Stimulated activated naive CD8-positive, alpha-beta T cell treated with anti-CD3 and anti-CD28 coated beads, Interleukin-15, Interleukin-2, amounts not matched to agents 100 U/mL and 50 U/mL, for 24 hours (primary cell): ENCODE results near the gene HSH2D.

Experiments
- ATAC-seq: fragments of 150-1000 bp; cut with Tn5 transposase; one replicate; pipeline ENCODE4 v1.10.0; 2021
- DNase-seq: peaks from one replicate; pipeline ENCODE4 v3.0.0; 2021

Gene HSH2D

DNA sequence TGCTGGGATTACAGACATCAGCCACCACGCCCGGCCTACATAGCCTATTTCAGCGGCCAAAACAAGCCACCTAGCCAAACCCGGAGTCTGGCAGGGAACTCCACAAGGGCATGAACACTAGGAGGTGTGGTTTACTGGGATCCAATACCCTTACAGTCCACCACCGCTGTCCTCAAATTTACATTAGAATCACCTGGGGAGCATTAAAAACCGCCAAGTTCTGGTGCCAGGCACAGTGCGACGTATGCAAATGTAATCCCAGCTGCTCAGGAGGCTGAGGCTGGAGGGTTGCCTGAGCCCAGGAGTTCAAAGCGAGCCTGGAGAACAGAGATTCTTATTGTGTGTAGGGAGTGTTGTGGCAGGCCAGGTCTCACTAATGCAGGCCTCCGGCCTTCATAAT, 50.0 kb downstream of the HSH2D start:
- ATAC-seq = no peak
- no peak for DNase-seq

DNA sequence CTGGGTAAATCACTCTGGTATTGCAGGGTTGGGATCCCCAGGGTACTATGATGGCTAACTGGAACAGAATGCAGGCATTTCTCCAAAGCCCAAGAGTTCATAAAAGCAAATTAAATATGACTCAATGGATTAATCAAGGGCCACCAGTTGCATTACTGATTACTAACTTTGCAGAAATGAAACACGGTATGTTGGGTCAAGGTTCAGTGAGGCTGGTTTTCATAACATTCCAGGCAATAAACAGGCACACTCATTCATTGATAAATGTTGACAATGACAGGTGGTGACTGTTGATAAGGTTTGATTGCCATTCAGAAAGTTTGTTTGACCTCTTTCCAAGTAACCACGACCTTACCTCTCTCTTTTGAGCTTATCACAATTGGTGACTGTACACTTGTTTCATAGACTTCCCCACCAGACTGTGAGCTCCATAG, 53.7 kb downstream of the HSH2D start:
- no peak for DNase-seq
- ATAC-seq = no peak

DNA sequence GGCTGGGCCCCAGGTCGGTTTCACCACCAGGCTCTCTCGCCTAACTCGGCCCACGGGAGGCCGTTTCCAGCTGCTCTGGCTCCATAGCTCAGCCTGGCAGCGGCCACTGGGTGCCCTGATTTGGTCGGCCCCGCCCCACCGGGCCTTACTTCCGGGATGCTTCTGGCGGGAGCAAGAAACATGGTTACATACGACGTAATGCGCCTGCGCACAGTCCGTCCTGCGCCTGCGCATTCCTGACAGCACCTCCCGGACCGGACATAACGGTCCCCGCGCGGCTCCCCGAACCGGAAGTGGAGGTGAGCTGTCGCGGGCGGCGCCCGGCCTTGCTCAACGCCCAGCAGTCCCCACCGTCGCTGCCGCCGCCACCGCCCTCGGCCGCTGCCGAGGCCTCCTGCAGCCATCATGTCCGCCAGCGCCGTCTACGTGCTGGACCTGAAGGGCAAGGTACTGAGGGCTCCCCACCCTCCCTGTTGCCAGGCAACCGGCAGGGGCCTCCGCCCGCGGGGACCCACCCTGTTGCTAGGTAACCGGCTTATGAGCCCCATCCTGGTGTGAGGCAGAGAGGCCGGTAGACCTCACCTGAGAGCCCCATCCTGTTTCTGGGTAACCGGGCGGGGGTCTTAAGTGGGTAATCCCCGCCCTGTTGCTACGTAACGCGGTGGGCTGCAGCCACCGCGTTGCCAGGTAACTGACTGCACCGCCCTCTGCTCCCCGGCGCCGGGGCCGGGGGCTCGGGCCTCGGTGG, 54.3 kb downstream of the HSH2D start, which contains the start of gene AP1M1:
TSS of gene AP1M1 (plus strand) at position 290 of the 748 bp plus-strand sequence. CDS start at position 406, 116 bp downstream.
- DNase-seq (peak; percentile 99), ATAC-seq (peak; percentile 94)

DNA sequence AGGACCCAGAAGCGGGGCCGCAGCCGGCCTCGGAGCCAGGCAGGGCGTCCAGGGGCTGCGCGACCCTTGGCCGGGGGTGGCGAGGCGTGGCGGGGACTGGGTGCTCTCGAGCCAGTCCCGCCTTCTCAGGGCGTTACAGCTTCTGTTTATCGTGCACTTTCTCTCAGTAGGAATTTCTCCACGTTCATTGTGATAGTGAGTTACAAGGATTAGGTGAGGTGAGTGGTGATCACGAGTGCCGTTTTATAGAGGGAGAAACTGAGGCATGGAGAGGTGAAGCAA, 54.8 kb downstream of the HSH2D start:
- DNase-seq (no peak), ATAC-seq (no peak)

DNA sequence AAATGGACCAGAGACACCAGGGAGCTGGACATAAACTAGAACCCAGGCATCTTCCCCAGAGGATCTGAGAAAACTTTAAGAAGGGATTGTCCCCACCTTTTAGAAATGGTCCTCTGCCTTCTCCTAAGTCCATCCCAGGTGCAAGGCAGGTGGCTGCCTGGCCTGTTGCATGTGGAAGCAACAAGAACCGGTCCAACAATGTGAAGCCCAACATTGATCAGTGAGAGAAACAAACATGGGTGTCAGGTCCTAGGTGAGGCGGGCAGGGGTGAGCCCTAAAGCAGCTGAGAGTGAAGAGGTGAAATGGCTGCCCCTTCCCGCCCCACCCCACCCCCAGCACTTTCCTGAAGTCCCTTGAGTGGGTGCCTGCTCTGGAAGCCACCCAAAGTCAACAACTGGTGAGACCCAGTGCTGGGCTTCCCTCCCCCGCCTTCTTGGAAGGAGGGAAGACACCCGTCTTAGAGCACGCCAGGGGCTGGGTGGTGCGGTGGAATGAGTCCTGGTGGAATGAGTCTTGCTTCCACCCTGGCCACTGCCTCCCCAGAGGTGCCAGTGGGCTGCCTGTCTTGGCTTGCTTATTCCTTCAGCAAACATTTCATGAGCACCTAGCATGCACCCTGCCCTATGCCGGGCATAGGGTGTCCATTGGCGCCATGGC, 55.9 kb downstream of the HSH2D start:
- no peak for DNase-seq
- ATAC-seq = no peak

DNA sequence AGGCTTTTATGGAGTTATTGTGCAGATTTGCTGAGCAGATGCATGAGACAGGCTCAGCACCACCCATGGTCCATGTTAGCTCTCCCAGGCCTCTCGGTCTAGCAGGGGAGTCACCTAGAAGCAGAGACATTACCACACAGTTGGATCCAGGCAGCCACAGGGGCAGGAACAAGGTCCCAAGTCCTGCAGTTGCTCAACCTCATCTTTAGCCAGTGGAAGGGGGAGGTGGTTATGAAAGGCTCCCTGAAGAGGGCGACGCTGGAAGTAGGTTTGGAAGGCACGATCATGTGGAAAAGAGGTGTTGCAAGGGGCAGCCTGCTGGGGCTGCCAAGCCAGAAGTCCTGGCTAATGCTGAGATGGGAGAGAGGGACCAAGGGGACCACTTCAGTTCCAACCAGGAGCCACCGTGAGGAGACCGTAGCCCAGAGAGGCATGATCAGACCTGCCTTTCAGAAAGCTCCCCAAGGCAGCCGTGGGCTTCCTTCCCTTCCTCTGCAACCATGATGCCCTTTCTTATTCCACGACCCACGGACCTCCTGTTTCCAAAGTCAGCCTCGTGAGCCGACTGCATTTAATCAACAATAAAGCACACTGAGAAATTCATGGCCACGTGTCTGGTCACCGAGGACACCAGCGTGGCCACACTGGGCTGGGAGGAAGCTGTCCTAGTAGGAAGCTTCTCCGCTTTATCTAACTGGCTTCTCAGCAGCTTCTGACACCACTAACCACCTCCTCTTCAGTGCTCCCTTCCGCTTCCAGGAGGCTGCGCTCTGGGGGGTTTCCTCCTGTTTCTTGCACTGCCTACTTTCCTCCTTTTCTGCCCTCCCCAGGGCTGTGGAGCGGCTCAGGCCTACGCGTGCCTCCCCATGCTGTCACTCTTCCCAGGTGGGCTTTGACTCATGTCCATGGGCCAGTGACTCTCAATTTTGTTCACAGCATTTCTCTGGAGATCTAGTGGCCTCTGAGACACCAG, 56.8 kb downstream of the HSH2D start:
- ATAC-seq = peak; percentile 3
- no peak for DNase-seq

DNA sequence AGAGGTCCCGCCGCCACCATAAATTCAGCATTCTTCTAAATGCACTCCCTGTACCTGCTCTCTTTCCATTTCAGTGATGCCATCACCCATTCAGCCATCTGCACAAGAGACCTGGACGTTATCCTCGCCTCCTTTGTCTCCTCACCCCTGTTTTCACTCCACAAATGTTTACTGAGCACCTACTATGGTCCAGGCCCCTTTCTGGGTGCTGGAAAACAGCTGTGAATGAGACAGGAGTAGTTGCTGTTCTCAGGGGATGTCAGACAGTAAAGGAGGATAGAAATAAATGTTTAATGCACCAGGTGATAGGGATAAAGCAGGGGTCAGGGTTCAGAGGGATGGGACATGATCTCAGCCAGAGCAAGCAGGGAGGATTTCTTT, 57.5 kb downstream of the HSH2D start:
- DNase-seq (no peak), ATAC-seq (no peak)

DNA sequence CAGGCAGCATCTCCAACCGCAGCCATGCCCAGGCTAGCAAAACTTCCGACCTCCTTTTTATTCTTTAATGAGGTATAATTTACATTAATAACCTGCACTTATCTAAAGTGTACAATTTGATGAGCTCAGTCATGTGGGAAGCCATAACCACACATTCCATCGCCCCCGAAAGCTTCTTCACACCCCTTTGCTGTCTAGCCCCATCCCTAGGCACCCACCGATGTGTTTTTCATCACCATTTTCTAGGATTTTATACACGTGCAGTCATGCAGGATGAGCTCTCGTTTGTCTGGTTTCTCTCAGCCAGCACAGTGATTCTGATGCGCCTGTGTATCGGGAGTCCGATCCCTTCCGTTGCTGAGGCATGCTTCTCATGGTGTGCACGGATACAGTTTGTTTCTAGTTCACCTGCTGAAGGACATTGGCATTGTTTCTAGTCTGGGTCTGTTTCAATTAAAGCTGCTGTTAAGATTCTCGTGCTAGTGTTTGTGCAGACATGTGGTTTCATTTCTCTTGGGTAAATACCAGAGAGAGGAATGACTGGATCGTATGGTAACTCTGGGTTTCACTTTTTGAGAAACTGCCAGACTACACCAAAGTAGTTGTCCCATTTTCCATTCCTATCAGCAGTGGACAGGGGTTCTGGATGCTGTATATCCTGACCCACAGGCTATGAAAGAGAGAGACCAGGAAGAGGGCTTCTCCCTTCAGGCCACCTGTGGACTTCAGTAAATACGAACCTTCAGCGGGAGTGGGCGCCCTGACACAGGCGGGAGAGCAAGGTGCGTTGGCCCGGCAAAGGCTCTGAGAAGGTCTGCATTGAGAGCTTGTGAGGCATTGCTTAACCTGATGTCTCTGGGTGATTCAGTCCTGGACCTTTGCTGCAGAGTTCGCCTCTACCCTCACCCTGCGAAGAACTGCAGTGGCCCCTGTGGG, 59.1 kb downstream of the HSH2D start:
- no peak for ATAC-seq
- no peak for DNase-seq

DNA sequence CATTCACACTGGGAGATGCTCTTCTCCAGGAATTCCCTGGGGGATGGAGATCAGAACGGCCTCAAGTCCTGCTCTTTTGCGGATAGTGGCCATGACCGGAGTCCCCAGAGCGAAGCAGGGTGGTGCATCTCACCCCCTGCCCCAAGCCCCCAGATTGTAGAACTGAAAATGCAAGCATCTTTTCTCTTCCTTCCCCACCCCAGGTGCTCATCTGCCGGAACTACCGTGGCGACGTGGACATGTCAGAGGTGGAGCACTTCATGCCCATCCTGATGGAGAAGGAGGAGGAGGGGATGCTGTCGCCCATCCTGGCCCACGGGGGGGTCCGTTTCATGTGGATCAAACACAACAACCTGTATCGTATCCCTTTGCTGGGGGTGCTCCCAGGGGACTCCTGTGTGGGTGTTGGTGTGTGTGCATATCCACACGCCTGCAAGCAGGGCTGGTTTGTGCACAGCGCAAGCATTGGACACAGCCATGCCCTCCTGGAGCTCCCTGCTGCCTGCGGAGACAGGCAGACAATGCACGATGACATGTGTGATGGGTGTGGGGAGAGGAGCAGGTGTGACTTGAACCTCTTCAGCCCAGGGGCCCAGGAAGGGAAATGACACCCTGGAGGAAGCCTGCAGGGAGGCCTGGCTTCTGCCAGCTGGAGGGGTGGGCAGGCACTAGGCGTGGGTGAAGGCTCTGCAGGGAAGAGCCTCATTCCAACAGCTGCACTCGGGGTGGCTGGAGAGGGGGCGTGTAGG, 59.9 kb downstream of the HSH2D start:
- no peak for ATAC-seq
- DNase-seq = no peak

DNA sequence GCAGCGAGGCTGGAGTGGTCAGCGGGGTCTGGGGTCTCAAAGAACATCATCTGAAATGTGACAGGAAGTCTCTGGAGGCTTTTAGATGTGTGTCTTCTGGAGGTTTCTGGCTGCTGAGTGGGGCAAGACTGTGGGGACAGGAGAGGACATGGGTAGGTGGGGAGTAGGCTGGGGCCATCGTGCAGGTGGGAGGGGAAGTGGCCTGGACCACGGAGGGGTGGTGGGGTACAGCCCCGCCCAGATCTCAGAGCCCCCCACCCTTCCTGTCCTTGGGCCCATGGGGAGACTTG, 60.5 kb downstream of the HSH2D start:
- DNase-seq = no peak
- no peak for ATAC-seq

DNA sequence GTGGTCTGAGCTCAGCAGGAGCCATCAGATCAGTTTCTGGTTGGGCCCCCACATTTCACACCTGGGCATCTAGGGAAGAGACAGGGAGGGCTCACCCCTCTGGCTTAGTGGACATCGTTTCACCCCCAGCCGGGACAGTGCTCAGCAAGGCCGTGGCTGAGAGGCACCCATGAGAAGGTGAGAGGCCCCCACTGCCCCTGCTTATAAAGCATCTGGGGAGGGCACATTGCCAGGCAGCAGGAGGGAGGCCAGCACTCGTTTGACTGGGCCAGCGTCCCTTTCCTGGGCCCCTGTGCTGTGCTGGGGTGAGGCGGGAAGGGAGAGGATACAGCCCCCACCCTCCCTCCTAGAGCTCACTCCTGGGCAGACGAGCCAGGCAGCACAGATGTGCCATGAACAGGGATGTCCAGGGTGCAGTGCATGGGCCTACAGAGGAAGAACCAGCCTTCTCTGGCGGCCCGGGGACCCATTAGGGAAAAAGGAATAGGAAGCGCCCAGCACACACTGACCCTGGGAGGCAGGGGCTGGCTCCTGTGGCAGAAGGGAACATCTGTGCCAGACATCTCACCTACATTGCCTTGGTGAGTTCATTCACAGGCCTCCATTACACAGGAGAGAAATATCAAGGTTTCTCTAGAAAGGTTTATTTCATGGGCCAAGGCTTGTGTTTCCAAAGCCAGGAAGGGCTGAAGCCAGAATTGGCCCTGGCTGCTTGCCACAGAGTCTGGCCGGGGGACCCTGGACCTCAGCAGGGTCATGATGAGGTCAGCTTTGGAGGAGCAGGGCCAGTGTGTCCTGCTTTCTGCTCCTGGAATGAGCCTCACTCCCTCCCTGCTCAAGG, 61.9 kb downstream of the HSH2D start:
- DNase-seq (no peak), ATAC-seq (no peak)

DNA sequence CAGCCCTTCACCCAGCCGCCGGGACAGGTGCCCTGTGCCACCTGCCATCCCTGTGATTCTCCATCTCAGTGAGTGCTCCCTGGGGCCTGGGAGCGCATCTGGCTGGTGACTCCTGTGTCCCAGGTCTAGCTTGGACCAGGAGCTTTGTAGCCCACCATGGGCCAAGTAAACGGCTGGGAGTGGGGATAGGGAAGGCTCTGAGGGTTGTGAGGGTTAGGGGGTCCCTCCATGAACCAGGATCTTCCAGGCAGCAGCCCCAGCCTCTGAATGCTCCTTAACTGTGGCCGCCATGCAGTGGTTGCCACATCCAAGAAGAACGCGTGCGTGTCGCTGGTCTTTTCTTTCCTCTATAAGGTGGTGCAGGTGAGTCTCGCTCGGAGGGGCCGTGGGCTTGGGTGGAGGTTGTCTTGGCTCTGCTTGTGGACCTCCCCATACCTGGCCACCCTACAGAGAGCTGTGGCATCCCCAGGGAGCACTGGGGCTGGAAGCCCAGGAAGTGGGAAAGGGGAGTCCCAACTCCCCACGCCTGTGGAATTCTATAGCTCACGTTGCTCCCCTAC, 62.6 kb downstream of the HSH2D start:
- no peak for DNase-seq
- ATAC-seq = no peak

DNA sequence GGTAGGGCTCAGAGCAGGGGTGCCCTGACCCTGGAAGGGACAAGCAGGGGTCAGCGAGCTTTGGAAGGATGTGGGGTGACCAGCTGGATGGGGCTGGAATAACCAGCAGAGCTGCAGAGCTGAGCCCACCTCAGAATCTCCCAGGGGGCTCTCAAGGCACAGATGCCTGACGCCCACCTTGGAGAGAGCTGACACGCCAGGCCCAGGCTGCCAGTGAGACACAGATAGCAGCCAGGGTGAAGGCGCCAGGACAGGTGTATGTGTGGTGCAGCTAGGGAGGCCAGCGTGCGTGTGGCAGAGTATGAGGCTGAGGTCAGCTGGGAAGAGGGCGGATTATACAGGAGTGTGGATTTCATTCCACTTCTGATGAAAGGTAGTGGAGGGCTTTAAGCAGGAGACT, 63.2 kb downstream of the HSH2D start:
- ATAC-seq = no peak
- no peak for DNase-seq

DNA sequence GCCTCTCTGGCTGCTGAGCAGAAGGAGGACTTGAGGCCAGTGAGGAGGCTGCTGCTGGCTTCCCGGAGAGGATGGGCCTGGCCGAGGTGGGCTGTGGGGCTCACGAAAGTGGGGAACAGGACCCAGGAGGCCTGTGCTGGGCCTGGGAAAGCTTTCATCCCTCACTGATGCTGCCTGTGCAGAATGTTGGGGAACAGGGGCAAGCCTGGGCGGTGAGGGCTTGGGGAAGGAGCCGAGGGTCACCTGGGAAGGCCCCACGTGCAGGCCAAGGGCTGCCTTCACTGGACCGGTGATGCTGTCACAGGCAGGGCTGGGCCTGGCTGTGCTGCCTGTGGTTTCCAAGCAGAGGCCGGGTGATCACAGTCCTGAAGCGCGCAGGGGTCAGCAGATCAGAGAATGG, 63.6 kb downstream of the HSH2D start:
- DNase-seq = no peak
- ATAC-seq = no peak

DNA sequence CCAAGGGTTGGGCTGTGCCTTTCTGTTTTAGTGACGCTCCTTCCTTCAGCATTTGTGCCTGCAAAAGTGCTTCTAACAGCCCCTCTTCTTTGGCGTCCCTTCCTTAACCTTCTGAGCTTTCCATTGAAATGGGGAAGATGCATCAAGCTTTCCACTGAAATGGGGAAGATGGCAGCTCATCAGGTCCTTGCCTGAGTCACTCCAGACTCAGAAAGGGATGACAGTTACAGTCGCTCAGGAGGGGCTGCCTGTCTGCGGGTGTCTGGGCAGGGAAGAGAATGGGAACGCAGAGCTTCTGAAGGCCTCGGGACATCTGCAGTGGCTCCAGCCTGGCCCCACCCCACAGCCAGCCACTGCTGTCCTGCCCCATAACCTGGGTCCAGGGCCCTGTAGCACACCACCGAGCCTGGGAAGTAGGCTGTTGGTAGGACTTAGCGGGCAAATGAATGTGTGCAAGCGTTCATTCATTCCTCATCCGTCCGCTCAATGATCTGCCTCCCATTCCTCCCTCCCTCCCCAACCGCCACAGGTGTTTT, 64.1 kb downstream of the HSH2D start:
- ATAC-seq = peak; percentile 67

More for the DNA sequence above, 64.1 kb downstream of the HSH2D start:
- DNase-seq = no peak
